ENCODE data around the gene BCL6.
A peak's percentile ranks its signal among the peaks of the same experiment; 100 is the strongest.

The BCL6 gene

DNA sequence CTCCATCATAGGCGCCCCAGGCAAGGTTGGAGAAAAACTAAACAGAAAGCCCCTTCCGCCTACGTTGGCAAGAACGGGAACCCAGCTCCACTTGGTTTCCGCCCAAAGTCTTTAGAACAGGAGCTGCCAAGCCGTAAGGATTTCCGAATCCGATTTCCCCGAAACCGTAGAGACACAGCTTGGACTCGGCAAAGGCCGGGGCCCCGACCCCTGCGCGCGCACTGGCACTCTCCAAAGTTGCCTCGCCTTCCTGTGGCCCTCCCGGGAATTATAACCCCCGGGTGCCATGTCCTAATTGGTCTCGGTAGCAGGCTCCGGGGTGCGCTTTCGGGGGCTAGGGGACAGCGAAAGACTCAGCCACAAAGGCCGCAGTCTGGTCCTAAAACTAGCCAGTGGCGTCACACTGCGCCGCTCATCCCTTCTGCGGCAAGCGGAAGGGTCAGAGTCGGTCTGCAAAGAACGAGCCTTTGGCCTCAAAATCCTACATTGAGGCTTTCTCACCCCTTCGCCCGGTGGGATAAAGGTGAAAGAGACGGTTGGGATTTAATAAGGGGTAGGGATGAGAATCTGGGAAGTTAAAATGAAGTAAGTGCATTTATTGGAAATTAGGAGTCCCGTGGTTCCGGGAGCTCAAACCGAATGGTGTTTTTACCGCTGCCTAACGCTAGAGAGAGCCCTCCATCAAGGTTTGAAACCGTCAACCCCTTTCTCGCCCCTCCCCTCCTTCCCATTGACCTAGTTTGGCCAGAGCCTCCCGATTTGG, 6.8 kb downstream of the BCL6 start:
- DNase-seq: peak; percentile 64

GRCh38 chr3:187738071-187738330, 7.3 kb downstream of the BCL6 start:
- DNase-seq: no peak

- DNase-seq: peak; percentile 29
Measured at GRCh38 chr3:187737368-187738070, 7.7 kb downstream of the BCL6 start.

DNA sequence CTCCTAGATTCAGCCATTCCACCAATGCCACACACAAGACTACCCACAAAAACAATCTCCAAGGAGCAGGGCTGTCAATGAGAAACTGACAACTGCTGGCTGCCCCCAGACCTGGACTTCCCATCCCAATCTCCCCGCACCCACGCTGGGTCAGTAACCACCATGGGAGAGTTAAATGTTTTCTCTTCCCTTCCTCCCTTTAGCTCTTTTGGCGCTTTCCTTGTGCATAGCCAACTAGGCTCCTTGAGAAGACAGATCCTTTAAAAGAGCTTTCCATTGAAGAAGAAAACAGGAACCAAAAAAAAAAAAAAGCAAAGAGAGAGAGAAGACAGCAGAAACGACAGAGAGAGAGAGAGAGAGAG, 8.3 kb downstream of the BCL6 start:
- no peak for DNase-seq

DNA sequence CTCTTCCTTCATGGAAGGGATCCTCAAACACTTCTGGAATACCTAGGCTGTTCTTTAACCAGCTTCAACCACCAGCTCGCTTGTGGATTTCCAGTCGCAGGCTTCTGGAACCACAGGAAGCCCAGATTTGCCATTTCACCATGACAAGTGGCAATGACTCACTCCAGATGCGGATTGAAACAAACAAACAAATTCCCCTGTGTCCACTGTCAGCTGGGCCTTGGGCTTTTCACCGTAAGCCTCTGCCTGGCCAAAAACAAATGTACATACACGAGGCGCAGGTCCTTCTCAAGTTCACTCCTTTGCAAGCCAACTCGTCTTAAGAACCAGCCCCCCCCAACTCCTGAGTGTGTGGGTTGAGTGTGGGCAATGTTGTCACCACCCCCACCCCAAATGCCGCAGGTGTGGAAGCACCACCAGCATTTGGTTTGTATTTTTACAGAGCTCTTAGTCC, 8.8 kb downstream of the BCL6 start:
- DNase-seq: no peak

- no peak for DNase-seq
Measured at GRCh38 chr3:187735837-187736236, 9.4 kb downstream of the BCL6 start.

DNA sequence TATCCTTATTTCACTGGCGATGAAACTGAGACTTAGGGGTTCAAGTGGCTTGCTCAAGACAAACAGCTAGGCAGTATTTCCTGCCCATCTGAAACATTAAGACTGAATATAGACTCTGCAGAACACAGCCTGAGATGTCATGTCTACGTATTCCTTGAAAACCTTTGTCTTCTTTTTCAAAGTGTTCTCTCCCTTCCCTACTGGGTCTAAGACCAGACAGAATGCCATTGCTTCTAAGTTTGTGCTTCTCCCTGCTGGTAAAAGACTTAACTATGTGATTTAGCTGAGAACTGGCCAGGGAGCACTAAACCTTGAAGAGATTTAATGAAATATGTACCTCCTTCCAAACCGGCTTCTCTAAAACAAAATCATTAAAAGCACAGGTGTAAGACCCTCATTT, 9.9 kb downstream of the BCL6 start:
- no peak for DNase-seq

DNA sequence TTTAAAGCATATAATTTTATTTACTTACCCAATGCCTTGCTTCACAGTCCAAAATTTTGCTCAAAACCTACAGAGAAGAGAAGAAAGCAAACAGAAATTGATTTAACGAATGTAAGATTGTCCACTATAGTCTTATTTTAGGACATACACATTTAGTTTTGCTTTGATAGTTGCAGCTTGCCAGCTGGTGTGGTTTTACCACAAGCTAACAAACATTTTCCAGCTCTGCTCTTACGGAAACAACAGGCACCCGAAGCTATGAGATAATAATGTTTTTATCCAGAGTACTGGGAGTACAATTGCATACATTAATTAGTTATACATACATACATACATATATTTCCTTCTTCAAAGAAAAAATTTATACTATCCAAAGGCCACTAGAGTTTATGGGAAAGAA, 10.4 kb downstream of the BCL6 start:
- DNase-seq: no peak

DNA sequence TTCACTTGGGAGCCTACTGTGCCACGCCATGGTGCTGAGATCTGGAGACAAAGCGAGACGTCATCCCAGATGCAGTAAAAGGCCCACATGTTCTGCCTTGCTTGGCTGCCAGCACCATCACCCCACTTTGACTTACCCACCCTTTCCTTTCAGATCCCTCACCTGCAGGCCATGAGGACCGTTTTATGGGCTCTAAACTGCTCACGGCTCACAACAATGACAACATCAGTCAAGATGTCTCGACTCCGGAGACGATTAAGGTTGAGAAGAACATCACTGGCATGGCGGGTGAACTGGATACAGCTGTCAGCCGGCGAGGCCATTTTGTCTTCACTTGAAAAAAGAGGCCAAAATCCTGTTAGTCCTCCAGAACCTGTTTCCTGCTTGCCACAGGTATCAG, 11.9 kb downstream of the BCL6 start:
- DNase-seq: no peak

GRCh38 chr3:187729598-187729997, 15.7 kb downstream of the BCL6 start:
- DNase-seq: no peak

GRCh38 chr3:187728940-187729583, 16.2 kb downstream of the BCL6 start:
- DNase-seq: no peak

DNA sequence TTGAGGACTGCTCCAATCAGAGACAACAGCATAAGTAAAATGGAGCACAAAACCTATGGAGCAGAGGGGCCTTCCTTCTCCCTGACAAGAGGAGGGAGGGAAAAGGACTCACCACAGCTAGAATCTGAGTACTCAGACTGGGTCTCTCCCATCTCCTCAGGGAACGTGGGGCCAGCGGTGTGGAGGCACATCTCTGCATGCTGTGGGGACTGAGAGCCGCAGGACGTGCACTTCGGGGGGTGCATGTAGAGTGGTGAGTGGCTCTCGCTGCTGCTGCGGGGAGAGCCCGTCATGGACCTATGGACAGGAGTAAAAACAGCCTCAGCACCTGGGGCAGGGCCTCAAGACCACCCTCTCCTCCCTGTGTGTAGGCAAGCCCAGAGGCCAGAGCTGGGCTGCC, 17.0 kb downstream of the BCL6 start:
- no peak for DNase-seq

DNA sequence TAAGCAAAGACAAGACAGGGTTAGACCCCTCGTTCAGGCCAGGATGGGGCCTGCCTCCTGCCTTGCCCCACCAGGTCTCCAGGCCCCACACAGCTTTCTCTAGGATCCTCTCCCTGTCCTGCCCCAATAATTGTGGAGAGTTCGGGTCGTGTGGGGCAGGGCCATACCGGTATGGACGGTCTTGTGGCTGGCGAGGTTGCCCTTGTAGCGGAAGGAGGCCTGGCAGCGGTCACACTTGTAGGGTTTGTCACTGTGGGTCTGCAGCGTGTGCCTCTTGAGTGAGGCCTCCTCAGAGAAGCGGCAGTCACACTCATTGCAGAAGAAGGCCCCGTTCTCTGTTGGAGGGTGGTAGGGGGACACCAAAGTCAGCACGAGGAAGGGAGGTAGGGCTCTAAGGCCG, 18.7 kb downstream of the BCL6 start:
- no peak for DNase-seq

DNA sequence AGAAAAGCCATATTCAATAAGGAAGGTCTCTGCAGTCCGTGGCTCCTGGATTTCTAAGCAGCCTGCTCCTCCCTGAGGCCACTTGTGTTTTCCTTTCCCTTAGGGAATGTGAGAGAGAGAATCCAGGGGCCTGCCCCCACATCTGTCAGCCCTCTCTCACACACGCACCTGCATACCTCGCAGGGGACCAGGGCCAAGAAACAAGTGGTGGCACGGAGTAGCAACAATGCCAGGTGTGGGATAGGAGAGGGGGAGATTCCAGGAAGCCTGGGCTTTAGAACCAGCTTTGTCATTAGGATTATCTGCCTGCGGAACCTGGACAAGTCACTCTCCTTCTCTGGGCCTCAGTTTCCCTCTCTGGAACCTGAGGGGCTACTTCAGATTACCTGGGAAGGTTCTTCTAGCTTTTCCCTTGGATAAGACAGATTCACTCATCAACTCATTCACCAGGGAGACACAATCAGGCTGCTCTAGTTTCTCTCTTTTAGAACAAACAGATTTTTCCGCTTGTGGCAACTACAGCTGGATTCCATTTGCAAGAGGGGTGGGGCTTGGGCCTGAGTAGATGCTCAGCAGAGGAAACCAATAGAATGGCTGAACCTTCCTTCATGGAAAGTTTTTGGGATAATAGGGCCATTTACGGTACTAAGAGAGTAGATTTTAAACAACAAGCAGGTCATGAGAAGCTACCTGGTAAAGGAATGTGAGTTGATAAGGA, 19.5 kb downstream of the BCL6 start:
- DNase-seq: no peak

GRCh38 chr3:187725224-187725623, 20.0 kb downstream of the BCL6 start:
- DNase-seq: no peak

DNA sequence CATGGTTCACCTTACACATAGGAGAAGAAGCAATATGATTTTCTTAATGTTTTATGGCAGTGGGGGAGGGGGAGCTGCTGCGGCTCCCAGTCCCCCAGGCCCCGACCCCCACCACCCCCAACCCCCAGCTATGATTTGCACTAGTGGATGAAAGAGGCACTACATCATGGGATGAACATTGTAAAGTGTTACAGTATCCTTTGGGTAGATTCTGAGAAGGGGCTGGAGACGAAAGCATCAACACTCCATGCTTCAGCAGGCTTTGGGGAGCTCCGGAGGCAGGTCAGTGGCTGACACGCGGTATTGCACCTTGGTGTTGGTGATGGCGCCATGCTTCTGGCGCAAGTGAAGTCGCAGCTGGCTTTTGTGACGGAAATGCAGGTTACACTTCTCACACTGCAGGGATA, 23.1 kb downstream of the BCL6 start:
- no peak for DNase-seq

- no peak for DNase-seq
Measured at GRCh38 chr3:187721055-187721454, 24.2 kb downstream of the BCL6 start.

GRCh38 chr3:187720337-187720670, 25.0 kb downstream of the BCL6 start:
- DNase-seq: no peak

DNA sequence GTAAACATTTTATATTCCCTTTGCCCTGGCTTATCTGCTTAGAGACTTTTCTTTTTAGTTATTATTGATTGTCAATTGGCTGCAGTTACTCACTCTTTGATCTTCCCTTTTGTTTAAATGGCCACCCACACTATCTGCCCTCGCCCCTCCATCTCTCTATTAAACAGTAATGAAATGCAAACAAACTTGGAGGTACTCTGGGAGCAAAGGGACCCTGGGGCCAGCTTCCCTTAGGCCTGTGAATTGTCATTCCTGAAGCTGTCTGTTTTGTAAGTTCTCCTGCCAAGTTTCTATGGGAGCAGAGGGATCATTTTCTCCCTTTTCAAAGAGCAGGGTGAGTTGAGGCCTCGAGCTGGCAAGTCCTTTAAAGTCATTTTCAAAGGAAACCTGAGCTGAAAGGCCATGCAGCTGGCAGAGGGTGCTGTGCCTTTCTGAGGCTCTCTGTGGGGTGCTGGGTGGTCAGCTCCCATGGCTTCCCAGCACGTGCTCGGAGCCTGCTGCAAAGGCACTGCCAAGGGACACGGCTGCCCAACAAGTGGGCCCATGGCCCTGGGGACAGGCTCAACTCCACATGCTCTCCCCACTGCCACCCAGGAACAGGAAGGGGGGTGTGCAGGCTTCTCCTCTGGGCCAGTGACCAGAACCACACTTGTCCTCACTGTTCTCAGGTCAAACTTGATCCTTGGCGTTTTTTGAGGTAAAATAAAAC, 25.5 kb downstream of the BCL6 start:
- DNase-seq: no peak

DNA sequence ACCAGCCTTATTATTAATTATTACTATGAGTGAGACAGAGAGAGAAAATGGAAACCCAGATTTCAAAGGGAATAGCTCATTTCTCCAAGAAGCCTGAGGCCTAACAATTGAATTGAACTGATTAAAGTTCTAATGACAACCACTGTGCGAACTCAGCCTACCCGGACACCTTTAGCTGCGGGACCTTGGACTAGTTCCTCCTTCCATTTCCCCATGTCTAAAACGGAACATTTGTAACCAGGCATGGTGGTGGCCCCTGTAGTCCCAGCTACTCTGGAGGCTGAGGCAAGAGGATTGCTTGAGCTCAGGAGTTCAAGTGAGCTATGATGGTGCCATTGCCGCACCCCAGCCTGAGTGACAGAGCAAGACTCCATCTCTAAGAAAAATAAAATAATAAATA, 26.5 kb downstream of the BCL6 start:
- DNase-seq: no peak

GRCh38 chr3:187717572-187717971, 27.7 kb downstream of the BCL6 start:
- no peak for DNase-seq

- DNase-seq: peak; percentile 67
Measured at GRCh38 chr3:187714404-187714979, 30.8 kb downstream of the BCL6 start.

GRCh38 chr3:187713504-187713903, 31.8 kb downstream of the BCL6 start:
- peak; percentile 47 for DNase-seq
